Cardiac muscle cell (in vitro differentiated cells and primary cell): ENCODE results near the gene PCMTD2. TPM values are rescaled to one million over a fixed set of nuclear protein-coding genes. Genes with fewer than 3 reads are reported as not detected.

ENCODE experiments used
- DNase-seq, 2 donors: peaks; one replicate each; pipeline versions ENCODE4 v3.0.0 to v3.0.0-alpha.2; 2010 to 2017; ENCODE audit warnings: low read depth in 1 of 2, low spot score in 1 of 2
- H3K27ac ChIP-seq: fragments of 200-600 bp; sonication (generic); 2 replicates; pipeline ENCODE4 v1.5.1; 2016
- H3K27me3 ChIP-seq: fragments of 200-600 bp; sonication (generic); 2 replicates; pipeline ENCODE4 v1.6.0; 2016; ENCODE audit warnings: control low read depth
- H3K36me3 ChIP-seq: fragments of 200-600 bp; sonication (generic); 2 replicates; pipeline ENCODE4 v1.5.1; 2016; ENCODE audit warnings: control low read depth
- H3K4me1 ChIP-seq: fragments of 200-600 bp; sonication (generic); 2 replicates; pipeline ENCODE4 v1.8.1; 2017; ENCODE audit warnings: low read depth, mild to moderate bottlenecking, mixed run types
- H3K4me3 ChIP-seq: fragments of 200-600 bp; sonication (generic); 2 replicates; pipeline ENCODE4 v1.5.1; 2016; ENCODE audit warnings: mild to moderate bottlenecking
- H3K9me3 ChIP-seq: fragments of 200-600 bp; sonication (generic); 2 replicates; pipeline ENCODE4 v1.5.1; 2017; ENCODE audit warnings: low read depth, mild to moderate bottlenecking, control low read depth
- polyA plus RNA-seq: library from polyadenylated mRNA; unstranded; fragments of >200 nt; fragmentation: Nextera tagmentation; extraction: Ambion mirVana; gene quantifications from 2 replicates; pipeline ENCODE4 v1.2.1, GENCODE V29; 2016
- total RNA-seq: library from RNA; depleted of rRNA; stranded (reverse); fragments of >200 nt; gene quantifications from 2 replicates; pipeline ENCODE4 v1.2.3, GENCODE V29; 2016
- TF ChIP-seq, protein P1 (sequence below): IDR thresholded peaks from 2 replicates; pipeline ENCODE4 v1.5.1; 2012; ENCODE audit warnings: low read depth, mild to moderate bottlenecking, low read length

The PCMTD2 gene
- total and polyA plus RNA-seq, 2 experiments from 2014 or later = 50.4 to 186 TPM

DNA sequence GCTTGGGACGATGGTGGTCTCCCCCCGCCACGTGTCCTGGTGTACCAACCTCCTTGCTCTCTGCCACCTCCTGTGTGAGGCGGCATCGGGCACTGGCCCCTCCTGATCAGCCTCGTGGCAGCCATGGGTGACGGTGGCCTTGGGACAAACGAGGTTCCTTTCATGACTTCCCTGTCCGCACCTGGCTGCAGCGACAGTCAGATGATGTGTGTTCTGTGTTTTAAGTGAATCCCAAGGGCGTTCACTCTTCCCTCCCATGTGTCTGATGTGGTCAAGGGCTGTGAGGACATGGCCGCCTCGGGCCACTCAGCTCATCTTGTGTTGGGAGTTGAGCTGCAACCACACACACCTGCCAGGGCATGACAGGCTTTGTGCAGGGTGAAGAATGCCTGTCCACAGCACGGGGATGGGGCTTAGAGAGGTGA is 30.4 kb upstream of the PCMTD2 start:
- H3K36me3 ChIP-seq = no peaks in the 10 kb centered on the region
- DNase-seq = no peak
- TF ChIP-seq, protein P1, sequence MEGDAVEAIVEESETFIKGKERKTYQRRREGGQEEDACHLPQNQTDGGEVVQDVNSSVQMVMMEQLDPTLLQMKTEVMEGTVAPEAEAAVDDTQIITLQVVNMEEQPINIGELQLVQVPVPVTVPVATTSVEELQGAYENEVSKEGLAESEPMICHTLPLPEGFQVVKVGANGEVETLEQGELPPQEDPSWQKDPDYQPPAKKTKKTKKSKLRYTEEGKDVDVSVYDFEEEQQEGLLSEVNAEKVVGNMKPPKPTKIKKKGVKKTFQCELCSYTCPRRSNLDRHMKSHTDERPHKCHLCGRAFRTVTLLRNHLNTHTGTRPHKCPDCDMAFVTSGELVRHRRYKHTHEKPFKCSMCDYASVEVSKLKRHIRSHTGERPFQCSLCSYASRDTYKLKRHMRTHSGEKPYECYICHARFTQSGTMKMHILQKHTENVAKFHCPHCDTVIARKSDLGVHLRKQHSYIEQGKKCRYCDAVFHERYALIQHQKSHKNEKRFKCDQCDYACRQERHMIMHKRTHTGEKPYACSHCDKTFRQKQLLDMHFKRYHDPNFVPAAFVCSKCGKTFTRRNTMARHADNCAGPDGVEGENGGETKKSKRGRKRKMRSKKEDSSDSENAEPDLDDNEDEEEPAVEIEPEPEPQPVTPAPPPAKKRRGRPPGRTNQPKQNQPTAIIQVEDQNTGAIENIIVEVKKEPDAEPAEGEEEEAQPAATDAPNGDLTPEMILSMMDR = no peak
- H3K4me3 ChIP-seq = no peak overlapping the region
- no peak overlapping the region for H3K27ac ChIP-seq
- H3K9me3 ChIP-seq = no peaks in the 10 kb centered on the region
- no peaks in the 10 kb centered on the region for H3K27me3 ChIP-seq
- peaks cover 26% of the 10 kb centered on the region for H3K4me1 ChIP-seq

DNA sequence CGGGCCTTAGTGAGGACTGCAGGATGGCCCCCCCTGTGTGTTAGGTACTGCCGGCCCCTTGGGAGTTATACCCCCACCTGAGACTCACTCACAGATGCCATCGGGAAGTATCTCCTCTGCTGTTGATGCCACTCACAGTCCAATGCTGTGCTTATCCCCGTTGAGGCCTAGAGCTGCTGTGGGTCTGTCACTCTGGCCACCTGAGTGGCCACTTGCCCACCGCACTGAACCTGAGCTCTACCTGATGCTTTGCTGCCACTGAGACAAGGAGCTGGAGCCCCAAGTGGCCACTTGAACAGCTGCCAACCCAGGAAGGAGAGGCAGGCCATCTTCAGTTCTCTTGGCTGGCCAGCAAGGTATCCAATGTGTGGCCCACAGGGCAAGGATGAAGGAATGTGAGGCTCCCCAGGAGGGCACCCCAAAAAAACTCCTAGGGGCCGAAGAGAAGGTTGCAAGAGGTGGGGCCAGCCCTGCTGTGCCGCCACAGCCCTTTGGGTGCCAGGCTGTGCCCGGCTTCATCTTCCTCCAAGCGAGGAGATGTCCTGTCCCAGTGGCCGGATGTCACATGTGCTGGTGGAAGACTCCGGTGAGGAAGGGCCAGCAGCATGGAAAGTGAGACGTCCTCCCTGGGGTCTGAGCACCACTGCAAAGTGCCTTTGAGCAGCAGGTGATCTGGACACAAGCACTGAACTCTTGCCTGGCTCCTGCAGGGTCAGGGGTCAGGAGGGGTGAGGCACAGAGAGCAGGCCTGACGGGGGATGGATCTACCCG is 29.5 kb upstream of the PCMTD2 start:
- DNase-seq = no peak
- no peaks in the 10 kb centered on the region for H3K36me3 ChIP-seq
- TF ChIP-seq, protein P1 = no peak
- no peak overlapping the region for H3K4me3 ChIP-seq
- H3K27me3 ChIP-seq = no peaks in the 10 kb centered on the region
- no peak overlapping the region for H3K27ac ChIP-seq
- no peaks in the 10 kb centered on the region for H3K9me3 ChIP-seq
- peaks cover 26% of the 10 kb centered on the region for H3K4me1 ChIP-seq

DNA sequence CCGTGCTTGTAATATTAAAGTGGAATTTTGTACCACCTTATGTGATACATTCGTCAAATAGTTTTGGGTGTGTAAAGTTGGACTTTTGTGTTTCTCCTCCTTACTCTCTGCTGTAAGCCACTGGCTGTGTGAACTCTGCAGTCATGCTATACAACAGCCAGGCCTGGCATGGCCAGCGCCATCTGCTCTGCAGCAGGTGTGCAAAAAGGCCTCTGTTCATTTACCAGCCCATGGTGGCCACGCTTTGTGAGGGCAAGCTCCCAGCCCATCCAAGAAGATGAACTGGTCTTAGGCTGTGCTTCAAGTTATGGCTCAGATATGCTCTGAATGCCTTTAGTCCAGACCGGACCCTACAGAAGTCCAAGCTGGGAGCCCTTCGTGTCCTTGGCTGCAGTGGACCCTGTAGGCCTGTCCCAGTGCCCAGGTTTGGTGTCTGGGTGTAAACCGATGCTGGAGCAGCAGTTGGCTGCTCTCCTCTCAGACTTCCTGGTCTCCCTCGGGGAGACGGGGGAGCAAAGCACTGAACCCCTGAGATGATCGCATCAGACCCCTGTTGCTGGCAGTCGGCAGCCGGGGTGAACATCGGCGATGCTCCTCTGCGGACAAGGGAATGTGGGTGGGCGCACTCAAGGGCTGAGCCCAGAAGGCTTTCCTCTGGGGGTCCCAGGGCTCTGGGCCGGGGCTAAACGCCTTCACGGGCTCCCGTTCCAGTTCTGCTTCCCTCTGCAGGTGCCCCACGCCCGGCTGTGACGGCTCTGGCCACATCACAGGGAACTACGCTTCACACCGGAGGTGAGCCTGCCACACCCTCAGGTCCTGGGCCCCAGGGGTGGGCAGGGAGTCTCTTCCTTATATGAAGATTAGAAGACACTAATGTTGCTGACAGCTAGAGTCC is 28.6 kb upstream of the PCMTD2 start:
- Histone ChIP-seq H3K36me3 (no peaks in the 10 kb centered on the region), H3K27me3 (no peaks in the 10 kb centered on the region), H3K4me1 (peaks cover 20% of the 10 kb centered on the region), H3K9me3 (no peaks in the 10 kb centered on the region), H3K4me3 (no peak overlapping the region), H3K27ac (no peak overlapping the region)
- TF ChIP-seq, protein P1 = no peak
- DNase-seq = no peak

DNA sequence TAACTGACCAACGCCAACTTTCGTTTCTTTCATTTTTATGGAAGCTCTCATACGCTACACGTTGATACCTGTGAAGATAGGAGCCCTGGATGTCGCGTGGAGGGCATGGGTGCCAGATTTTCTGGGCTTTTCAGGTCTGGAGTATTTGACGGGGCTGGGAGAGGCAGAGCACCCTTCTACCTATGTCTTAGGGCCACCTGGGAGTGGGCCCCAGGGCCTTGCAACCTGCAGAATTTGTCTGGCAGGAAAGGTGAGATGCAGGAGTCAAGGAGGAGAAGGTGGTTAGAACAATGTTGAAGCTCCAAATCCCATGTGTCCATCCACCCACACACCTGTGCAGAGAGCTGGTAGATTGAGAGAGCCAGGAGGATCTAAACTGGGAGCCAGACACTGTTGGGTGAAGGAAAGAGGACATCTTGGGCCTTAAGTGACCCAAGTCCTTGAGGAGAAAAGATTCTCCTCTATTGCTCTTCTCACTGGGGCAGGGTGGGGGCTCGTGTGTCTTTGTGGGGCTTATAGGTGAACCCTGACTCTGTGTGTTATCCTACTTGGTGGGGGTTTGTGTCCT is 27.4 kb upstream of the PCMTD2 start:
- Histone ChIP-seq H3K36me3 (no peaks in the 10 kb centered on the region), H3K27me3 (no peaks in the 10 kb centered on the region)
- TF ChIP-seq, protein P1 = no peak

DNA sequence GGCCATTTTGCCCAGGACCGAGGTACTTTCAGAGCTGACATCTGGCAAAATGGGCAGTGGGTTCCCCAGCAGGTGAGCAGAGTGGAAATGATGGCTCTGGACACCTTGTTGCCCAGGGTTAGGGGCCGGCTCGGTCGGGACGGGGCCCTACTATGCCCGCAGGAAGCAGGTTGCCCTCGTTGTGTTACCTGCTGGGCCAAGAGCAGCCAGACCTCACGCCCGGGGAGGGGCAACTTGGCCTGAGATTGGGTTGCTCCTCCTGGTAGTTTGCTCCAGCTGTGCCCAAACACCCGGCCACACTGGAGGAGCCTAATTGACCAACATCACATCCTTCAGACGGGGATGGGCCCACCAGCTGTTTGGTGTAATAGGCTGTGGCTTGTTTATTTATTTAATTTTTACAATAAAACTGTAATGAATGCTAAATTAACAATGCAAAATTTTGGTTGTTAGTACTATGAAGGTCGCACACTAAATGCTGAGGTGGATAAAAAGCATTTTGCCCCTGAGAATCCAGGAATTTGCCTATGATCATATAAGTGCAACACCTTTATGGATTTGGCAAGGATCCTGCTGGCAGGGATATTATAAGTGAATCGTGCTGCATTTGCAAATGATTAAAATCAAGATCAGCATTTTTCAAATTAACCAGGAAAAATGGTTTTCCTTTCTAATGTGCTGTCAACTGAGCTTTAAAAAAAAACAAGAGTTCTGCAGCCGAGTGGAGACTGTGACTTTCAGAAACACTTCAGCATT is 26.6 kb upstream of the PCMTD2 start:
- H3K4me1 ChIP-seq = peaks cover 6% of the 10 kb centered on the region
- TF ChIP-seq, protein P1 = no peak
- no peak overlapping the region for H3K4me3 ChIP-seq
- no peaks in the 10 kb centered on the region for H3K36me3 ChIP-seq
- no peak overlapping the region for H3K27ac ChIP-seq
- no peaks in the 10 kb centered on the region for H3K9me3 ChIP-seq
- DNase-seq = no peak
- no peaks in the 10 kb centered on the region for H3K27me3 ChIP-seq

More for the DNA sequence above, 27.4 kb upstream of the PCMTD2 start:
- DNase-seq = no peak
- H3K27ac ChIP-seq = no peak overlapping the region
- H3K4me3 ChIP-seq = no peak overlapping the region
- no peaks in the 10 kb centered on the region for H3K9me3 ChIP-seq
- H3K4me1 ChIP-seq = peaks cover 13% of the 10 kb centered on the region
